ENCODE results near the gene TFAP2A.

Gene TFAP2A

GRCh38 chr6:10419749-10420545, 5.1 kb upstream of the TFAP2A start:
- Histone ChIP-seq H3K27ac (ENCODE audit: low read depth in 2 of 2, low read length in 2 of 2) (no peak overlapping the region), H3K27me3 (ENCODE audit: control insufficient read depth in 2 of 2, insufficient read depth in 2 of 2, low read length in 2 of 2) (peaks cover 89 to 90% of the 10 kb centered on the region in 2 donors), H3K36me3 (ENCODE audit: control insufficient read depth in 2 of 2, insufficient read depth in 2 of 2, low read length in 2 of 2) (no peaks in the 10 kb centered on the region), H3K4me3 (ENCODE audit: low read length in 2 of 2) (no peak overlapping the region), H3K9ac (ENCODE audit: low read depth in 1 of 2, low read length in 2 of 2) (no peak overlapping the region), H3K4me1 (ENCODE audit: control insufficient read depth in 2 of 2, insufficient read depth in 2 of 2, low read length in 2 of 2) (peaks cover 0 to 14% of the 10 kb centered on the region in 2 donors), H3K9me3 (ENCODE audit: control insufficient read depth in 2 of 2, low read length in 2 of 2) (no peaks in the 10 kb centered on the region)

- Histone ChIP-seq H3K4me1 (ENCODE audit: control insufficient read depth in 2 of 2, insufficient read depth in 2 of 2, low read length in 2 of 2) (peaks cover under 1 to 16% of the 10 kb centered on the region in 2 donors), H3K9me3 (ENCODE audit: control insufficient read depth in 2 of 2, low read length in 2 of 2) (no peaks in the 10 kb centered on the region), H3K36me3 (ENCODE audit: control insufficient read depth in 2 of 2, insufficient read depth in 2 of 2, low read length in 2 of 2) (no peaks in the 10 kb centered on the region), H3K9ac (ENCODE audit: low read depth in 1 of 2, low read length in 2 of 2) (no peak overlapping the region), H3K4me3 (ENCODE audit: low read length in 2 of 2) (no peak overlapping the region), H3K27me3 (ENCODE audit: control insufficient read depth in 2 of 2, insufficient read depth in 2 of 2, low read length in 2 of 2) (peaks cover 91% of the 10 kb centered on the region in 2 donors), H3K27ac (ENCODE audit: low read depth in 2 of 2, low read length in 2 of 2) (no peak overlapping the region)
These were observed 4.2 kb upstream of the TFAP2A start for GRCh38 chr6:10418862-10419748.

GRCh38 chr6:10418361-10418861, 3.5 kb upstream of the TFAP2A start:
- no peak overlapping the region for H3K9ac ChIP-seq (ENCODE audit: low read depth in 1 of 2, low read length in 2 of 2)
- no peak overlapping the region for H3K27ac ChIP-seq (ENCODE audit: low read depth in 2 of 2, low read length in 2 of 2)
- H3K4me1 ChIP-seq (ENCODE audit: control insufficient read depth in 2 of 2, insufficient read depth in 2 of 2, low read length in 2 of 2), result peaks cover 4 to 18% of the 10 kb centered on the region in 2 donors
- no peaks in the 10 kb centered on the region for H3K36me3 ChIP-seq (ENCODE audit: control insufficient read depth in 2 of 2, insufficient read depth in 2 of 2, low read length in 2 of 2)
- H3K4me3 ChIP-seq (ENCODE audit: low read length in 2 of 2), result no peak overlapping the region
- no peaks in the 10 kb centered on the region for H3K9me3 ChIP-seq (ENCODE audit: control insufficient read depth in 2 of 2, low read length in 2 of 2)
- H3K27me3 ChIP-seq (ENCODE audit: control insufficient read depth in 2 of 2, insufficient read depth in 2 of 2, low read length in 2 of 2), result peaks cover 92% of the 10 kb centered on the region in 2 donors

- H3K27me3 ChIP-seq (ENCODE audit: control insufficient read depth in 2 of 2, insufficient read depth in 2 of 2, low read length in 2 of 2), result peaks cover 91% of the 10 kb centered on the region in 2 donors
- no peak overlapping the region for H3K9ac ChIP-seq (ENCODE audit: low read depth in 1 of 2, low read length in 2 of 2)
- H3K36me3 ChIP-seq (ENCODE audit: control insufficient read depth in 2 of 2, insufficient read depth in 2 of 2, low read length in 2 of 2), result no peaks in the 10 kb centered on the region
- H3K9me3 ChIP-seq (ENCODE audit: control insufficient read depth in 2 of 2, low read length in 2 of 2), result no peaks in the 10 kb centered on the region
- no peak overlapping the region for H3K27ac ChIP-seq (ENCODE audit: low read depth in 2 of 2, low read length in 2 of 2)
- H3K4me1 ChIP-seq (ENCODE audit: control insufficient read depth in 2 of 2, insufficient read depth in 2 of 2, low read length in 2 of 2), result peaks cover 11 to 20% of the 10 kb centered on the region in 2 donors
- no peak overlapping the region for H3K4me3 ChIP-seq (ENCODE audit: low read length in 2 of 2)
These were observed 2.8 kb upstream of the TFAP2A start for GRCh38 chr6:10417681-10418104.

- Histone ChIP-seq H3K9me3 (ENCODE audit: control insufficient read depth in 2 of 2, low read length in 2 of 2) (no peaks in the 10 kb centered on the region), H3K4me3 (ENCODE audit: low read length in 2 of 2) (peak overlapping the region in 1 of 2 donors; percentile 20), H3K27me3 (ENCODE audit: control insufficient read depth in 2 of 2, insufficient read depth in 2 of 2, low read length in 2 of 2) (peaks cover 85% of the 10 kb centered on the region in 2 donors), H3K27ac (ENCODE audit: low read depth in 2 of 2, low read length in 2 of 2) (no peak overlapping the region), H3K36me3 (ENCODE audit: control insufficient read depth in 2 of 2, insufficient read depth in 2 of 2, low read length in 2 of 2) (no peaks in the 10 kb centered on the region), H3K4me1 (ENCODE audit: control insufficient read depth in 2 of 2, insufficient read depth in 2 of 2, low read length in 2 of 2) (peaks cover 11 to 18% of the 10 kb centered on the region in 2 donors), H3K9ac (ENCODE audit: low read depth in 1 of 2, low read length in 2 of 2) (no peak overlapping the region)
These were observed 2.2 kb upstream of the TFAP2A start for GRCh38 chr6:10416863-10417641.

GRCh38 chr6:10416516-10416862, 1.6 kb upstream of the TFAP2A start:
- Histone ChIP-seq H3K9ac (ENCODE audit: low read depth in 1 of 2, low read length in 2 of 2) (no peak overlapping the region), H3K27me3 (ENCODE audit: control insufficient read depth in 2 of 2, insufficient read depth in 2 of 2, low read length in 2 of 2) (peaks cover 79 to 81% of the 10 kb centered on the region in 2 donors), H3K36me3 (ENCODE audit: control insufficient read depth in 2 of 2, insufficient read depth in 2 of 2, low read length in 2 of 2) (no peaks in the 10 kb centered on the region), H3K9me3 (ENCODE audit: control insufficient read depth in 2 of 2, low read length in 2 of 2) (no peaks in the 10 kb centered on the region), H3K4me1 (ENCODE audit: control insufficient read depth in 2 of 2, insufficient read depth in 2 of 2, low read length in 2 of 2) (peaks cover 11 to 18% of the 10 kb centered on the region in 2 donors), H3K27ac (ENCODE audit: low read depth in 2 of 2, low read length in 2 of 2) (no peak overlapping the region), H3K4me3 (ENCODE audit: low read length in 2 of 2) (no peak overlapping the region)

- no peaks in the 10 kb centered on the region for H3K36me3 ChIP-seq (ENCODE audit: control insufficient read depth in 2 of 2, insufficient read depth in 2 of 2, low read length in 2 of 2)
- peak overlapping the region in 1 of 2 donors; percentile 20 for H3K4me3 ChIP-seq (ENCODE audit: low read length in 2 of 2)
- no peak overlapping the region for H3K9ac ChIP-seq (ENCODE audit: low read depth in 1 of 2, low read length in 2 of 2)
- peaks cover 11 to 18% of the 10 kb centered on the region in 2 donors for H3K4me1 ChIP-seq (ENCODE audit: control insufficient read depth in 2 of 2, insufficient read depth in 2 of 2, low read length in 2 of 2)
- peaks cover 78 to 79% of the 10 kb centered on the region in 2 donors for H3K27me3 ChIP-seq (ENCODE audit: control insufficient read depth in 2 of 2, insufficient read depth in 2 of 2, low read length in 2 of 2)
- no peaks in the 10 kb centered on the region for H3K9me3 ChIP-seq (ENCODE audit: control insufficient read depth in 2 of 2, low read length in 2 of 2)
- H3K27ac ChIP-seq (ENCODE audit: low read depth in 2 of 2, low read length in 2 of 2), result no peak overlapping the region
These were observed 975 bp upstream of the TFAP2A start for GRCh38 chr6:10415617-10416480.

GRCh38 chr6:10413850-10414738, 780 bp downstream of the TFAP2A start:
- H3K36me3 ChIP-seq (ENCODE audit: control insufficient read depth in 2 of 2, insufficient read depth in 2 of 2, low read length in 2 of 2), result no peaks in the 10 kb centered on the region
- H3K4me1 ChIP-seq (ENCODE audit: control insufficient read depth in 2 of 2, insufficient read depth in 2 of 2, low read length in 2 of 2), result peaks cover 11 to 18% of the 10 kb centered on the region in 2 donors
- no peak overlapping the region for H3K27ac ChIP-seq (ENCODE audit: low read depth in 2 of 2, low read length in 2 of 2)
- peak overlapping the region in 1 of 2 donors; percentile 37 for H3K4me3 ChIP-seq (ENCODE audit: low read length in 2 of 2)
- no peak overlapping the region for H3K9ac ChIP-seq (ENCODE audit: low read depth in 1 of 2, low read length in 2 of 2)
- no peaks in the 10 kb centered on the region for H3K9me3 ChIP-seq (ENCODE audit: control insufficient read depth in 2 of 2, low read length in 2 of 2)
- H3K27me3 ChIP-seq (ENCODE audit: control insufficient read depth in 2 of 2, insufficient read depth in 2 of 2, low read length in 2 of 2), result peaks cover 79 to 83% of the 10 kb centered on the region in 2 donors
